GM10847 (cell line): ENCODE measurements around the gene TMC8.

ENCODE experiments used
- POLR2A ChIP-seq: IDR thresholded peaks from 2 replicates; pipeline ENCODE4 v1.6.1; 2011; ENCODE audit not compliant: insufficient read length; ENCODE audit errors: extremely low read depth

The TMC8 gene

GRCh38 chr17:78106211-78106610 is 24.4 kb upstream of the TMC8 start:
- TF ChIP-seq POLR2A: no peak

- TF ChIP-seq POLR2A: no peak
Measured at GRCh38 chr17:78107457-78107856, 23.1 kb upstream of the TMC8 start.

GRCh38 chr17:78107976-78108725 is 22.4 kb upstream of the TMC8 start:
- TF ChIP-seq POLR2A: no peak

GRCh38 chr17:78108726-78109488 is 21.7 kb upstream of the TMC8 start:
- no peak for TF ChIP-seq POLR2A

- no peak for TF ChIP-seq POLR2A
Measured at GRCh38 chr17:78109489-78109761, 21.1 kb upstream of the TMC8 start.

- TF ChIP-seq POLR2A: no peak
Measured at GRCh38 chr17:78110363-78111015, 20.1 kb upstream of the TMC8 start.

- no peak for TF ChIP-seq POLR2A
Measured at GRCh38 chr17:78111016-78111726, 19.4 kb upstream of the TMC8 start.

- no peak for TF ChIP-seq POLR2A
Measured at GRCh38 chr17:78111727-78112517, 18.6 kb upstream of the TMC8 start.

GRCh38 chr17:78112518-78113471 is 17.8 kb upstream of the TMC8 start:
- no peak for TF ChIP-seq POLR2A

- no peak for TF ChIP-seq POLR2A
Measured at GRCh38 chr17:78113804-78114785, 16.5 kb upstream of the TMC8 start.

- TF ChIP-seq POLR2A: no peak
Measured at GRCh38 chr17:78114831-78115723, 15.5 kb upstream of the TMC8 start.

- no peak for TF ChIP-seq POLR2A
Measured at GRCh38 chr17:78116411-78116810, 14.2 kb upstream of the TMC8 start.
